Activated naive CD8-positive, alpha-beta T cell treated with anti-CD3 and anti-CD28 coated beads, Interleukin-2, amount 50 U/mL, for 16 hours (primary cell): Measurements from ENCODE around the gene CNTNAP2.
"Not testable (repeated sequence)": the region's sequence is repeated elsewhere in the genome, so short reads cannot be mapped to it uniquely, and the experiment has no call there.

Source experiments
- DNase-seq: peaks from one replicate; pipeline ENCODE4 v3.0.0-alpha.2; 2020; ENCODE audit warnings: low read depth, low spot score

The CNTNAP2 gene

GRCh38 chr7:148385009-148385682 is 2268.5 kb downstream of the CNTNAP2 start:
- DNase-seq = no peak

GRCh38 chr7:148390381-148390780 is 2273.8 kb downstream of the CNTNAP2 start:
- no peak for DNase-seq

GRCh38 chr7:148391591-148391990 is 2275.0 kb downstream of the CNTNAP2 start:
- no peak for DNase-seq

- no peak for DNase-seq
These were observed 2278.0 kb downstream of the CNTNAP2 start for GRCh38 chr7:148394582-148394981.

GRCh38 chr7:148395352-148395811 is 2278.8 kb downstream of the CNTNAP2 start:
- no peak for DNase-seq

- DNase-seq = no peak
These were observed 2279.6 kb downstream of the CNTNAP2 start for GRCh38 chr7:148395990-148396716.

- no peak for DNase-seq
These were observed 2280.5 kb downstream of the CNTNAP2 start for GRCh38 chr7:148397056-148397455.

GRCh38 chr7:148397551-148397950 is 2280.9 kb downstream of the CNTNAP2 start:
- no peak for DNase-seq

GRCh38 chr7:148397985-148398384 is 2281.4 kb downstream of the CNTNAP2 start:
- DNase-seq = no peak

GRCh38 chr7:148398844-148399365 is 2282.3 kb downstream of the CNTNAP2 start:
- no peak for DNase-seq

GRCh38 chr7:148400101-148400500 is 2283.5 kb downstream of the CNTNAP2 start:
- DNase-seq = no peak

- no peak for DNase-seq
These were observed 2285.6 kb downstream of the CNTNAP2 start for GRCh38 chr7:148402159-148402558.

- no peak for DNase-seq
These were observed 2286.9 kb downstream of the CNTNAP2 start for GRCh38 chr7:148403466-148403993.

GRCh38 chr7:148408307-148408706 is 2291.7 kb downstream of the CNTNAP2 start:
- DNase-seq = no peak

- DNase-seq = no peak
These were observed 2294.3 kb downstream of the CNTNAP2 start for GRCh38 chr7:148410905-148411304.

- no peak for DNase-seq
These were observed 2296.1 kb downstream of the CNTNAP2 start for GRCh38 chr7:148412691-148413090.

GRCh38 chr7:148419856-148420832 is 2303.5 kb downstream of the CNTNAP2 start:
- no peak for DNase-seq

GRCh38 chr7:148422030-148422429 is 2305.4 kb downstream of the CNTNAP2 start:
- DNase-seq = no peak

- not testable (repeated sequence) for DNase-seq
These were observed 2309.8 kb downstream of the CNTNAP2 start for GRCh38 chr7:148426393-148426792.

GRCh38 chr7:148430690-148431089 is 2314.1 kb downstream of the CNTNAP2 start:
- not testable (repeated sequence) for DNase-seq

- no peak for DNase-seq
These were observed 2317.1 kb downstream of the CNTNAP2 start for GRCh38 chr7:148433521-148434180.
